ENCODE results near the gene ERGIC1. TPM values are rescaled to one million over a fixed set of nuclear protein-coding genes. Genes with fewer than 3 reads are reported as not detected.

The ERGIC1 gene
- total and polyA plus RNA-seq, 8 donors: 54.8 to 101 (median 75.6) TPM

DNA sequence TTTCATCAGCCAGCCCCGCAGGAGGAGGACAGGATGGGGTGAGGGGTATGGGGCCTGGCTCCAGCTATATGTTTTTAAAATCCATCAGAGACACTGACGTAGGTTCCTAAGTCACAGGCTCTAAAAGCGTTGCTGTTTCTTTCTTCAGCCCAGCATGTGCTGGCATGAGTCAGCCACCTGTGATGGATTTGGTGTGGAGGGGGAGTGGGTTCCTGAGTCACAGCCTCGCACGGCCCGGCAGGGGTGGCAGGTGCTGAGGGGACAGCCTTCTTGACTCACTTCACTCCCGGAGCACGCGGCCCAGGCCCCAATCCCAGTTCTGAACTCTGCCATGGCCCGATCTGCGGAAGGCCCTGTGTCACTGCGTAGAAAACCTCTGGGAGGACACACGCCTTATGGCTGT is 86.4 kb downstream of the ERGIC1 start:
- ATAC-seq: peak in 1 of 4 donors; percentile 30
- no peak for FAIRE-seq
- no peaks in the 10 kb centered on the region for H3K27me3 ChIP-seq
- H3K4me3 ChIP-seq: no peak overlapping the region
- intact Hi-C loops (cut with DNase I): loop anchor here in 1 of 3 donors (10.0 kb wide), 1 partner anchor 426 kb away; no protein-coding TSS in a partner anchor
- DNase-seq: peak in 1 of 6 donors; percentile 63
- WGBS, 2 donors: 91 to 94% methylated on average over 13 of the region's 13 CpGs
- H3K4me1 ChIP-seq: no peaks in the 10 kb centered on the region
- TF ChIP-seq, protein P1, sequence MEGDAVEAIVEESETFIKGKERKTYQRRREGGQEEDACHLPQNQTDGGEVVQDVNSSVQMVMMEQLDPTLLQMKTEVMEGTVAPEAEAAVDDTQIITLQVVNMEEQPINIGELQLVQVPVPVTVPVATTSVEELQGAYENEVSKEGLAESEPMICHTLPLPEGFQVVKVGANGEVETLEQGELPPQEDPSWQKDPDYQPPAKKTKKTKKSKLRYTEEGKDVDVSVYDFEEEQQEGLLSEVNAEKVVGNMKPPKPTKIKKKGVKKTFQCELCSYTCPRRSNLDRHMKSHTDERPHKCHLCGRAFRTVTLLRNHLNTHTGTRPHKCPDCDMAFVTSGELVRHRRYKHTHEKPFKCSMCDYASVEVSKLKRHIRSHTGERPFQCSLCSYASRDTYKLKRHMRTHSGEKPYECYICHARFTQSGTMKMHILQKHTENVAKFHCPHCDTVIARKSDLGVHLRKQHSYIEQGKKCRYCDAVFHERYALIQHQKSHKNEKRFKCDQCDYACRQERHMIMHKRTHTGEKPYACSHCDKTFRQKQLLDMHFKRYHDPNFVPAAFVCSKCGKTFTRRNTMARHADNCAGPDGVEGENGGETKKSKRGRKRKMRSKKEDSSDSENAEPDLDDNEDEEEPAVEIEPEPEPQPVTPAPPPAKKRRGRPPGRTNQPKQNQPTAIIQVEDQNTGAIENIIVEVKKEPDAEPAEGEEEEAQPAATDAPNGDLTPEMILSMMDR (IDR thresholded peaks at IDR 0.05): no peak
- no peaks in the 10 kb centered on the region for H3K9me3 ChIP-seq
- peaks cover 0 to 27% (median 0%) of the 10 kb centered on the region in 3 donors for H3K36me3 ChIP-seq
- H3K27ac ChIP-seq: no peak overlapping the region

DNA sequence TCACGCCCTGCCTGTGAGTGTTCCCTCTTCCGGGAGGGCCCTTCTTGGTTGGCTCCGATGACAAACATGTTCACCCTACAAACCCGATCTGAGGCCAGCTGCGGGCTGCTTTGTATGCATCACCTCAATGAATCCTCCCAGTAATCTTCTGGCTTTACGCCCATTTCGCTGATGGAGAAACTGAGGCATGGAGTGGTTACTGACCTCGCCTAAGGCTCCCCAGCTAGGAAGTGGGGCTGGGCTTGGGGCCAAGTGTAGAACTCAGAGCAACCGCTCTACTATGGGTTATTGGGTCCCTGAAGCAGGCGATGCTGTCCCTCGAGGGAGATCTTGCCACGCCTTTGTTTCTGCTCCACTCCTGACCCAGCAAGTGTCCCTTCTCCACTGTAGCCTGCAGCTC is 86.9 kb downstream of the ERGIC1 start:
- Histone ChIP-seq H3K36me3 (peaks cover 0 to 21% (median 0%) of the 10 kb centered on the region in 3 donors), H3K4me1 (no peaks in the 10 kb centered on the region), H3K4me3 (no peak overlapping the region), H3K27ac (no peak overlapping the region), H3K9me3 (no peaks in the 10 kb centered on the region), H3K27me3 (no peaks in the 10 kb centered on the region)
- intact Hi-C loops (cut with DNase I): loop anchor here in 1 of 3 donors (10.0 kb wide), 1 partner anchor 426 kb away; no protein-coding TSS in a partner anchor
- TF ChIP-seq, protein P1 (IDR thresholded peaks at IDR 0.05): no peak
- no peak for ATAC-seq
- no peak for FAIRE-seq
- 94 to 96% methylated on average over 12 of the region's 12 CpGs for WGBS, 2 donors
- DNase-seq: peak in 1 of 6 donors; percentile 39

DNA sequence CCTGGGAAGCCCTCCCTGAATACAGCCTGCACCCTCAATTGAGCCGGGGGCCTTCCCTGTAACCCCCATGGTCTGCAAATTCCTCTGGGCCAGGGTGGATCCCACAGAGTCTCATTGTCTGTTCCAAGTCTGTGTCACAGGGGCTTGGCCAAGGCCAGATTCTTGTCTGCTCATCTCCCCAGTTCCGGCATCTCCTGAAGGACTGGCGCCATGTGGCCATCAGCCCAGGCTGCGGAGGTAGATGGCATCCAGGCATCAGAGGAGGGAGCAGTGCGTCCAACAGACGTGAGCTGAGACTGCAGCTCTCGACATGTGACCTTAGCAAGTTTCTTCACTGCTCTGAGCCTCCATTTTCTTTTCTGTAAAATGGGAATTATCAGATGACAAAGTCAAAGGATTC is 87.9 kb downstream of the ERGIC1 start:
- ATAC-seq (no peak), FAIRE-seq (no peak), DNase-seq (peak in 1 of 6 donors; percentile 42)
- TF ChIP-seq, protein P1 (IDR thresholded peaks at IDR 0.05): no peak
- Histone ChIP-seq H3K27me3 (no peaks in the 10 kb centered on the region), H3K36me3 (peaks cover 0 to 19% (median 5%) of the 10 kb centered on the region in 3 donors), H3K4me3 (no peak overlapping the region), H3K9me3 (no peaks in the 10 kb centered on the region), H3K27ac (no peak overlapping the region), H3K4me1 (no peaks in the 10 kb centered on the region)
- 95 to 98% methylated on average over 7 of the region's 7 CpGs for WGBS, 2 donors
- intact Hi-C loops (cut with DNase I): loop anchor here in 1 of 3 donors (10.0 kb wide), 1 partner anchor 427 kb away; no protein-coding TSS in a partner anchor

GRCh38 chr5:172923539-172923938 is 89.5 kb downstream of the ERGIC1 start:
- TF ChIP-seq, protein P1 (IDR thresholded peaks at IDR 0.05): no peak
- peak in 1 of 6 donors; percentile 27 for DNase-seq
- ATAC-seq: no peak
- H3K4me1 ChIP-seq: no peaks in the 10 kb centered on the region
- H3K27ac ChIP-seq: no peak overlapping the region
- no peaks in the 10 kb centered on the region for H3K9me3 ChIP-seq
- 73 to 86% methylated on average over 5 of the region's 5 CpGs for WGBS, 2 donors
- no peak overlapping the region for H3K4me3 ChIP-seq
- intact Hi-C loops (cut with DNase I): loop anchor here in 1 of 3 donors (10.0 kb wide), 1 partner anchor 429 kb away; no protein-coding TSS in a partner anchor
- peaks cover 0 to 26% (median 6%) of the 10 kb centered on the region in 3 donors for H3K36me3 ChIP-seq
- FAIRE-seq: no peak
- H3K27me3 ChIP-seq: no peaks in the 10 kb centered on the region

DNA sequence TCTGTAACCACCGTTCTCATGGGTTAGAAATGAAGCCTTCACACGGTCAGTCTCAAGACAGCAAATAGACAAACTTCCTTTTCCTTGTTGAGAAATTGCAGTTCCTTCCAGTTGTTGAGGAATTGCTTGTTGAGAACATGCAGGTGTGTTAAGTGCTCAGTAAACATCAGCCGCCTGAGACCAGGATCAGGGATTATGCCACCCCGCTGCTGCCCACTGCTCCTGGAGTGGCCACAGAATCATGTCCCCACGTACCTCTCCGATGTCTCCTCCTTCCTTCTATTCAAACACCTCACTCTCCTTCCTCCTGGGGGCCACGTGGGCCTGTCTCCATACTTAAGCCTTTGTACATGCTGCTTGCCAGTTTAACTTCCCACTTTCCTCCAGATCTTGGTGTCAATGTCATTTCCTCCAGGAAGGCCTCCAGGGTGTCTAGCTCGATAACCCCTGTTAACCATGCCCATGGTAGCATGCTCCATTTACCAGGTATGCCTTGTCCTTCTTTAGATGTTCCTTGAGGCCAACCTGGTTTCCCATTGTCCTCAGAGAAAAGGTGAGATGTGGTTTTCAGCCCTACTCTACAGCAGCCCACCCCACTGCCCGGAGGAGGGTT is 91.4 kb downstream of the ERGIC1 start:
- Histone ChIP-seq H3K27me3 (no peaks in the 10 kb centered on the region), H3K9me3 (no peaks in the 10 kb centered on the region), H3K4me3 (no peak overlapping the region), H3K36me3 (peaks cover 0 to 26% (median 6%) of the 10 kb centered on the region in 3 donors), H3K27ac (no peak overlapping the region), H3K4me1 (no peaks in the 10 kb centered on the region)
- intact Hi-C loops (cut with DNase I): loop anchor here in 1 of 3 donors (10.0 kb wide), 1 partner anchor 431 kb away; no protein-coding TSS in a partner anchor
- WGBS, 2 donors: 73 to 76% methylated on average over 9 of the region's 9 CpGs
- ATAC-seq (no peak), DNase-seq (no peak), FAIRE-seq (no peak)
- TF ChIP-seq, protein P1 (IDR thresholded peaks at IDR 0.05): no peak
